Chondrocyte (in vitro differentiated cells): Measurements from ENCODE around the gene SSTR5. TPM values are rescaled to one million over a fixed set of nuclear protein-coding genes. Genes with fewer than 3 reads are reported as not detected.

Experiments
- DNase-seq: peaks from one replicate; pipeline ENCODE4 v3.0.0; 2021; ENCODE audit warnings: mixed read lengths, low spot score
- H3K27ac Mint-ChIP-seq: one replicate; pipeline ENCODE4 v1.8.0; 2021; ENCODE audit warnings: mild to moderate bottlenecking, moderate library complexity, mixed read lengths; ENCODE audit not compliant: unreplicated experiment
- H3K27me3 Mint-ChIP-seq: 2 replicates; pipeline ENCODE4 v1.8.0; 2021; ENCODE audit warnings: low read depth, mixed read lengths
- H3K36me3 Mint-ChIP-seq: 2 replicates; pipeline ENCODE4 v1.8.0; 2021; ENCODE audit warnings: low read depth, mixed read lengths
- H3K4me1 Mint-ChIP-seq: 2 replicates; pipeline ENCODE4 v1.8.0; 2021; ENCODE audit warnings: low read depth, mild to moderate bottlenecking, mixed read lengths
- H3K4me3 Mint-ChIP-seq: one replicate; pipeline ENCODE4 v1.8.0; 2021; ENCODE audit warnings: mild to moderate bottlenecking, moderate library complexity, mixed read lengths; ENCODE audit not compliant: unreplicated experiment
- H3K9me3 Mint-ChIP-seq: 2 replicates; pipeline ENCODE4 v1.8.0; 2021; ENCODE audit warnings: low read depth, mixed read lengths
- CTCF ChIP-seq: fragments of 200-600 bp; sonication (generic); IDR thresholded peaks from 2 replicates; pipeline ENCODE4 v1.5.0; 2021; ENCODE audit warnings: antibody characterized with exemption, mild to moderate bottlenecking, moderate library complexity
- total RNA-seq: library from RNA; stranded (reverse); gene quantifications from 3 replicates; pipeline ENCODE4 v1.2.1, GENCODE V29; 2021

The SSTR5 gene
- total RNA-seq, 1 donor from 2014 or later: not detected

- Mint-ChIP-seq H3K27ac (no peak overlapping the region), H3K9me3 (no peaks in the 10 kb centered on the region), H3K4me3 (no peak overlapping the region), H3K27me3 (peaks cover 26% of the 10 kb centered on the region), H3K36me3 (no peaks in the 10 kb centered on the region), H3K4me1 (no peaks in the 10 kb centered on the region)
- no peak for TF ChIP-seq CTCF
- DNase-seq: no peak
Measured at GRCh38 chr16:1071561-1072225, 854 bp upstream of the SSTR5 start.

DNA sequence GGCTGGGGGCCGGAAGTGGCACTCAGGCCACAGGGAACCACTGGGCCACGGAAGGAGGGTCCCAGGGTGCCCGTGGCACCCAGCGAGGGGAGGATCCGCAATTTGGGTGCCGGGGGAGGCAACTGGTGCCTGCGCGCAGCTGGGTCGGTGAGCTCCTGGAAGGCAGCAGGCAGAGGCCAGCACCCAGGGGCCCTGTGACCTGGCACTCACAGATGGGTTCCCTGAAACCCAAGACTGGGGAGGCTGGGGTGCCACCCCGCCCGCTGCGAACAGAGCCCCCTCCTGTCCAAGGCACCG, 663 bp downstream of the SSTR5 start:
- H3K4me3 Mint-ChIP-seq: no peak overlapping the region
- no peak for TF ChIP-seq CTCF
- no peaks in the 10 kb centered on the region for H3K4me1 Mint-ChIP-seq
- no peak for DNase-seq
- no peak overlapping the region for H3K27ac Mint-ChIP-seq
- H3K36me3 Mint-ChIP-seq: no peaks in the 10 kb centered on the region
- H3K9me3 Mint-ChIP-seq: no peaks in the 10 kb centered on the region
- peaks cover 27% of the 10 kb centered on the region for H3K27me3 Mint-ChIP-seq

DNA sequence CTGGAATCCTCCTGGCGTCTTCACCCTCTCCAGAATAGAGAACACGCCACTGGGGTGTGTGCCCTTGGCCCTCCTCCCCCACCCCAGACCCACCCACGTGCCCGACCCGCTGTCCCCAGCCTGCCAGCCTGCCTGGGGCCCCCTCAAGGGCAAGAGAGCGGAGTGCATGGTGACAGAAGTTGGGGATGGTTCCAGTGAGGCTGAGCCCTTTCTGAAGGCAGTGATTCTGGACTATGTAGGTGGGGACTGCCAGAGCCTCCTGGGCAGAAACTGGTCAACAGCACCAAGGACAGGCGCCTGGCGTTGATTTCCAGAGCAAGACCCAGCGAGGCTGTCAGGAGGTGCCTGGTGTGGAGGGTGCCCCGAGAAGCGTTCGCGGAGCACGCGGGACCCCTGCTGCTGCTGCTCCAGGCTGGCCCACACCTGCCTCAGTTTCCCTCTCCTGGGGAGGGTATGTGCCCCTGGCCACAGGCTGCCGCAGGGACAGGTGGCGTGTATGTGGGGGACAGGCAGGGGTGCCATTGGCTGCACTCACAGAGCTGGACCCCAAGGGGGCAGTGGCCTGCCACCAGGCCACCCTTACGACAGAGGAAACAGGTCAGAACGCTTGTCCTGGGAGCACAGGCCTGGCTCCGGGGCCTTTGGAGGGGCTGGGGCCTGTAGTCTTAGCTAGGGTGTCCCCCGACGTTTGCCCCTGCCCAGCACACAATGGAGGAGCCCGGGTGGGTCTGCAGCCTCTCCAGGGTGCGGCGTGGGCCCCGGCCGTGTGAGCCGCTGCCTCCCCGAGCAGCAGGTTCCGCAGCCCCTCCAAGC, 1.2 kb downstream of the SSTR5 start:
- DNase-seq: no peak
- Mint-ChIP-seq H3K27ac (no peak overlapping the region), H3K36me3 (no peaks in the 10 kb centered on the region), H3K9me3 (no peaks in the 10 kb centered on the region), H3K4me3 (no peak overlapping the region), H3K27me3 (peaks cover 26% of the 10 kb centered on the region), H3K4me1 (peaks cover 3% of the 10 kb centered on the region)
- peak; percentile 45 for TF ChIP-seq CTCF

GRCh38 chr16:1074379-1074649, 1.8 kb downstream of the SSTR5 start:
- Mint-ChIP-seq H3K9me3 (no peaks in the 10 kb centered on the region), H3K27me3 (peaks cover 26% of the 10 kb centered on the region), H3K4me1 (peaks cover 3% of the 10 kb centered on the region), H3K36me3 (no peaks in the 10 kb centered on the region), H3K27ac (no peak overlapping the region), H3K4me3 (no peak overlapping the region)
- no peak for DNase-seq
- TF ChIP-seq CTCF: no peak

- no peak overlapping the region for H3K27ac Mint-ChIP-seq
- no peak for TF ChIP-seq CTCF
- peaks cover 3% of the 10 kb centered on the region for H3K4me1 Mint-ChIP-seq
- no peak for DNase-seq
- peaks cover 21% of the 10 kb centered on the region for H3K27me3 Mint-ChIP-seq
- H3K9me3 Mint-ChIP-seq: no peaks in the 10 kb centered on the region
- no peaks in the 10 kb centered on the region for H3K36me3 Mint-ChIP-seq
- no peak overlapping the region for H3K4me3 Mint-ChIP-seq
Measured at GRCh38 chr16:1075546-1075945, 3.0 kb downstream of the SSTR5 start.
